GM21360 (cell line): ENCODE measurements around the gene HOXB2.

ENCODE experiments used
- ATAC-seq: cut with Tn5 transposase; IDR thresholded peaks from one replicate; pipeline ENCODE4 v1.9.1; 2021; ENCODE audit warnings: mild to moderate bottlenecking, moderate library complexity; ENCODE audit not compliant: unreplicated experiment

HOXB2 gene

DNA sequence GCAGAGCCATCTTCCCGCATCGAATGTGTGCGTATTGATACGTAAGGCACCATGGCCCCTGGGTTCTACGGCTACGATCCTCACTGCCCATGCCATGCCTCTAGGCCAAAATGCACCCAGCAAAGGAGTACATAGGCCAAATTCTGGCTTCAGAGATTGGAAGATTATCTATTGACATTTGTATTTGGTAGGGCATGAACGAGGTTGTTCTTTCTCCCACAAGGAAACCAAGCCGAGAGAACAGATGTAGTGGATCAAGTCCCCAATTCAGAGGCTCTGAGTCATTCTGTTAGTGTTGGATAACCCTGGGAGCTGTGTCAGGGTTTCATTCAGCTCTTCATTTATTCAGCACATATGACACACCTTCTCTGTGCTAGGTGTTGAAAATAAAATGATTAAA is 50.6 kb downstream of the HOXB2 start:
- no peak for ATAC-seq
